Stimulated activated naive CD8-positive, alpha-beta T cell treated with anti-CD3 and anti-CD28 coated beads, Interleukin-15, Interleukin-2, amounts not matched to agents 100 U/mL and 50 U/mL, for 24 hours (primary cell): Measurements from ENCODE around the gene DTX2.
"Not testable (repeated sequence)": the region's sequence is repeated elsewhere in the genome, so short reads cannot be mapped to it uniquely, and the experiment has no call there.

Experiments used
- ATAC-seq: fragments of 150-1000 bp; cut with Tn5 transposase; one replicate; pipeline ENCODE4 v1.10.0; 2021
- DNase-seq: peaks from one replicate; pipeline ENCODE4 v3.0.0; 2021

DTX2 gene

DNA sequence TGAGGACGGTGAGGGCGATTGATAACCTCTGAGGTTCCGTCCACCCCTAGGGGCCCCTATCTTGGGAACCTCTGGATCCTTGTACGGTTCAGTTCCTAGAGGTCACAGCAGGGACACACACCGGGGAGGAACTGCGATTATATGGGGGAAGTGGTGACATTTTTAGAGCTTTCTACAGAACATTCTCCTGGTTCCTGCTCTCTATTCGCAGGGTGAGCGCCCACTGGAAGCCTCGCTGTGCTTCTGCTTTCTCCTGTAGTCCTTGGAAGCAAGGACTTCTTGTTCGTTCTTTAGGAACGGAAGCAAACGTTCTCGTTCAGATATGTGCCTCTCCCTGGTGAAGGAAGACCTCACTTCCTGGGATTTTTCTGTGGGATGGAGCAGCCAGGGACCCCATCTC lies 26.5 kb downstream of the DTX2 start:
- not testable (repeated sequence) for DNase-seq, ATAC-seq

DNA sequence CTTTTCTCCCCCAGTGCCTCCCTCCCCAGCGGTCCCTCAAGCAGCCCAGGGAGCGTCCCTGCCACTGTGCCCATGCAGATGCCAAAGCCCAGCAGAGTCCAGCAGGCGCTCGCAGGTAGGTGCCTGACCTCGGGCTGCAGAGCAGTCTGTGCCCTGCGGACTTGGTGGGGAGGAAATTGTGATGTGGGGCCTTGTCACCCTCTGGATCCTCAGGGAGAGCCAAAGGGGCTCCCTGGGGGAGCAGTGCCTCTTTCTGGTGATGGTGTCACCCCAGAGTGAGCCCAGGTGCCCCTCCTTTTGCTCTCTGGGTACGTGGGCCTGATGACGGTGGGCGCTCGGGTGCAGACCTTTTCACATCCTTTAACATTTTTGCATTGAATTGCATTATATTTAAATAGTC lies 30.6 kb downstream of the DTX2 start:
- not testable (repeated sequence) for ATAC-seq, DNase-seq

DNA sequence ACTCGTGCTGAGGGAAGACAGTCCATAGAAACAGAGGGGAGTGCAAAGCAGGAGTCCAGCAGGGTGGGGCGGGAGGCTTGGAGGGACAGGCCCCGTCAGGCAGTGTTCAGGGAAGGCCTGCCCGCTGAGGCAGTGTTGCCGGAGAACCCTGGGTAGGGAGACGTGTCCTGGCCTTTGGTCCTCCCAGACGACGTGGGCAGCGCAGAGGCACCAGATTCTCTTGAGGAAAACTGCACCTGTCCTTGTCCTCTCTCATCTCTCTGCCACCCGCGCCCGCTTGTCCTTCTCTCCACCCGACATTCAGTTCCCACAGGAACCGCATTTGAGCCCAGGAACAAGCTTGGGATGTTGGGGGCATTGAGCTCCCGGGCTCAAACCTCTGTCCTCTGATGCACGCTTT lies 34.2 kb downstream of the DTX2 start:
- DNase-seq, ATAC-seq: not testable (repeated sequence)

DNA sequence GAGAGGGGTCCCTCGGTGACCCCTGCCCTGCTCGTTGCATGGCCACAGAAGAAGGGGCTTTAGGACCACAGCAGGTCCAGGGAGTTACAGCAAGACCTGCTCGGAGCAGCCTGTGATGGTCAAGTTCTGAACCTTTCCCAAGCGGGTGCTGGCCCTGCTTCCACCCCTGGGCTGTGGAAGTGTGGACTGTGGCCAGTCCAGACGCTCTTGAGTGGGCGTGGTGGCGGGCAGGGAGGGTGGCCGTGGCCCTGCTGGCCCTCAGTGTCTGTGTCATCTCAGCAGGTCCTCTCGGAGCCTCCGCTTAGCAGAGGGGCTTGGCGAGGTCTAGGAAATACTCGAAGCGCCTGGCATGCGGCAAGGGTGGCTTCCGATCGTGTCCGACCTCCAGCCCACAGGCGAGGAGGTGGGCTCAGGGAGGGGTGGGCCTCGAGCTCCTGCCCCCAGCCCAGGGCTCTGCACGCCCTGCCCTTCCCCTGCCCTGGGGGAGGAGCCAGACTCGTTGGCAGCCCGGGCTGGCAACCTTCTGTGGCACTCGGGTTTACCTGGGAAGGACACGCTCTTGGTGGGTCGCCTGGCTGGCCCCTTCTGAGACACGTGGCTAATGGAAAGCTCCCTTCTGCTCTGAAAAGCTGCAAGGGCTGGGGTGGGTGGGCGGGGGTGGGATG lies 36.5 kb downstream of the DTX2 start:
- not testable (repeated sequence) for DNase-seq, ATAC-seq

DNA sequence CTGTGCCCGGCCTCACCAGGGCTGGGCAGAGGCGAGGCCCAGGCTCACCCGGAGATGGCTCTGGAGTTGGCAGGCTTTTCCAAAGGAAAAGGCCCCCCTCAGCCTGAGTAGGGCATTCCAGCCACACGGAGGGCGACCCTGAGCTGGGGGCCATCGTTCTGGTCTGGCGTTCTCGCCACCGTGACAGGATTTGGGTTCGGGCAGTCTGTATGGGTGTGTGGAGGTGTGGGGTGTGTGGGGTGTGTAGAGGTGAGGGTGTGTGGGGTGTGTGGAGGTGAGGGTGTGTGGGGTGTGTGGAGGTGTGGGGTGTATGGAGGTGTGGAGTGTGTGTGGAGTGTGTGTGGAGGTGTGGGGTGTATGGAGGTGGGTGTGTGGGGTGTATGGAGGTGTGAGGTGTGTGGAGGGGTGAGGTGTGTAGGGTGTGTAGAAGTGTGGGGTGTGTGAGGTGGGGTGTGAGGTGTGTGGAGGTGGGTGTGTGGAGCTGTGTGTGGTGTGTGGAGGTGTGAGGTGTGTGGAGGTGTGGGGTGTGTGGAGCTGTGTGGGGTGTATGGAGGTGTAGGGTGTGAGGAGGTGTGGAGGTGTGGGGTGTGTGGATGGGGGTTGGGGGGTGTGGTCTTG lies 37.2 kb downstream of the DTX2 start:
- not testable (repeated sequence) for ATAC-seq, DNase-seq

DNA sequence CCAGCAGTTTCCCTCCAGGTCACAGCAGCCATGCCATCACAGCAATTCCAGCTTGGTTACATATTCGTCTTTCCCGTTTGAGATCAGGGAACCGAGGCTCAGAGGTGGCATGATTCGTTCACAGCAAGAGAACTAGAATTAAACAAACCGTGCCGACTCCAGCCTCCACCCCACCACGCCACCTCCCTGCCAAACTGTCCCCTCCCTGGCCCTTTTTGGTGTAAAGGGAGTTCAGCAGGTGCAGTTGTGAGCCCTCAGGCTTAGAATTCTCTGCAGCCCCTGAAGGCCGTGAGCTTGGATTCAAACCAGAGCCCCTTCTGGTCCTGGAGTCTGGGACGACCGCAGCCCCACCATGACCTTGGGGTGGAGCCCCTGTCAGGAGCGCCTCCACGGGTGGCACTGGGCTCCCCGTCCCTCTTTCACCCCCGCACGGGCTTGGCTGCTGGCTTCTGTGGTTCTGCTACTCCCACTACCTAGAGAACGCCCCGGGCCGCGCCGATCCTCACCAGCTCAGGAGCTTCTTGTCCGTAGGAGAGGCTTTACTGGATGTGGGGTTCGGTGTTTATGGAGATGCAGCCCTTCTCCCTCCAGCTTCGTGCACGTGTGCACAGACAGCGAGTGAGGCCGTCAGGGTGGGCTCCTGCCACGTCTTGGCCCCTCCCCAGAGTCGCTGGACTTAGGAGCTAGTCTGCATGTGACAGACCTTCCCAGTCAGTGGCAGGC lies 37.9 kb downstream of the DTX2 start:
- DNase-seq, ATAC-seq: not testable (repeated sequence)

DNA sequence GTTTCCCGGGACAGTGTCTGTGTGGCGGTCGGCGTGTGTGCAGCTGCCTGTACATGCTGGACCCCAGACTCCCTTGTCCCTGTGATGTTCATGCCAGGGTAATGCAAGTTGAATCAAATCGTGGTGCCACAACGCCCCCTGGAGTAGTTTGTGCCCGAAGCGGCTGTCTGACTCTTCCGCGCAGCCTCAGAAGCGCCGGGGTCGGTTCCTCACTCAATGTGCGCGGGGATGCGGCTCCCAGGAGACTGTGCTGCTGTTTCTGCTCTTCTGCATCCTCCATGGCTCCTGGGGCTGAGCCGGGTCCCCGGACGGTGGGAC lies 38.4 kb downstream of the DTX2 start:
- peak; percentile 33 for ATAC-seq

DNA sequence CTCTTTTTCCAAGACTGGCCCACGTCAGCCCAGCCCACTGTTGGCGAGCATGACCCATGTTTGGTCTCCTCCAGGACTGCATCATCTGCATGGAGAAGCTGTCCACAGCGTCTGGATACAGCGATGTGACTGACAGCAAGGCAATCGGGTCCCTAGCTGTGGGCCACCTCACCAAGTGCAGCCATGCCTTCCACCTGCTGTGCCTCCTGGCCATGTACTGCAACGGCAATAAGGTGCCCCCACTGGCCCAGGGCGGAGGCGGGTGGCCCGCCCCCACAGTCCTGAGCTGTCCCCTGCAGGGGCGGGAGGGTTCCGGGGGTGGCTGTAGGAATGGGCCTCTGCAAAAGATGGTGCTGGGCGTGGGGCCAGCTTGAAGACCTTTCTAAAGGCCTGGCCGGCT lies 40.7 kb downstream of the DTX2 start:
- not testable (repeated sequence) for ATAC-seq, DNase-seq

More for the DNA sequence above, 38.4 kb downstream of the DTX2 start:
- not testable (repeated sequence) for DNase-seq

DNA sequence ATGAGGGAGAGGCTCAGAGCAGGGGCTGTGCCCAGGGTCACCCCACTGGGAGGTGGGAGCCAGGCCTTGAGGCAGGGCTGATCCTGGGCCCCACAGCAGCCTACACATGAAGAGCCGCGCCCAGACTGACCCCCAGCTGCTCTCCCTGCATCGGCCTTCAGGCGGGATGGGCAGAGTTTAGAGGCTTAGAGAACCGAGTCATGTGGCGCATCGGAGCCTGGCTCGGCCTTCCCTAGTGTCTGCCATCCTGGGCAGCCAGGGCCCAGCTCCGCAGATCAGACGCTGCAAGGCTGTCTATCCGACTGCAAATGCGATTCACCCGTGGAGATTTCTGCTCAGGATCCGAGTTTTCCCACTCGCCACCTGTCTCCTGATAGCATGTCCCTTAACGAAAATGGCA lies 41.3 kb downstream of the DTX2 start:
- DNase-seq, ATAC-seq: not testable (repeated sequence)

DNA sequence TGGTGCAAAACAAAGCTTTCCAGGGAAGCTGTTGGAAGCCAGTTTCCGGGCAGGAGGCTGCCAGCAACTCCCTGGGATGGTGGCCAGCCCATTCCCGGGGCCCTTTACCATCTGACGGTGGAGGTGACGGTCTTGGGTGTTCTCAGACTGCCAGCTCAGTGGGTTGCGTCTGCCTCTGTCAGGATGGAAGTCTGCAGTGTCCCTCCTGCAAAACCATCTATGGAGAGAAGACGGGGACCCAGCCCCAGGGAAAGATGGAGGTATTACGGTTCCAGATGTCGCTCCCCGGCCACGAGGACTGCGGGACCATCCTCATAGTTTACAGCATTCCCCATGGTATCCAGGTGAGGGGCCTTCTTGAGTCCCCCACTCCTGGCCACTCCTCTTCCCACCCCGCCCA lies 41.7 kb downstream of the DTX2 start:
- not testable (repeated sequence) for DNase-seq, ATAC-seq

DNA sequence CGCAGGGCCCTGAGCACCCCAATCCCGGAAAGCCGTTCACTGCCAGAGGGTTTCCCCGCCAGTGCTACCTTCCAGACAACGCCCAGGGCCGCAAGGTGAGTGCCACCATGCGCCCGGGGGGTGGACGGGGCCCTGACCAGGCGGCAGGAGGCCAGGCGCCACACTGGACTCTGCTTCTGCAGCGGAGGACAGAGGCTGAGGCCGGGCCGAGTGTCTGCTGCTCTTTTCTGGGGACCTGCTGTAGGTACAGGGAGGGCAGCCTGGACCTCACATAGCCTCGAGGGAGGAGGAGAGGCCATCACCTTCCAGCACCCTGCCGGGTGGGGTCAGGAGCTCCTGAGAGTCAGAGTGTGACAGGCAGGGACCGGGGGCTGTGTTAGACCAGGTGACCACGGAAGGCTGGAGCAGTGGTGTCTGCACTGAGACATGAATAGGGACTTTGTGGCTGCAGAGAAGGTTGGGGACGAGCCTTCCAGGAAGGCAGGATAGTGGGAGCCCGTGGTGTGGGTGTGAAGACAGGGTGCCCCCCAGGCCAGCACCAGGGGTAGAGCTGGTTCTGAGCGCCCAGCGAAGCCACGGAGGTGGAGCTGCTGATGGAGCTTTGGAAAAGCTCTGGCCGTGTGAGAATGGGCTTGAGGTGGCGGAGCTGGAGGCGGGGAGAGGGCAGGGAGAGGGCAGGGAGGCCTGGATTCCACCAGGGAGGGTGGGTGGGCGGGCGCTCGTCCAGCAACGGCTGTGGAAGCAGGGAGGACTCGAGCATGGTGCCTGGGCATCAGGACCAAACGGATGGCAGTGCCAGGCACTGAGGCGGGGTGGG lies 43.0 kb downstream of the DTX2 start:
- DNase-seq, ATAC-seq: not testable (repeated sequence)

DNA sequence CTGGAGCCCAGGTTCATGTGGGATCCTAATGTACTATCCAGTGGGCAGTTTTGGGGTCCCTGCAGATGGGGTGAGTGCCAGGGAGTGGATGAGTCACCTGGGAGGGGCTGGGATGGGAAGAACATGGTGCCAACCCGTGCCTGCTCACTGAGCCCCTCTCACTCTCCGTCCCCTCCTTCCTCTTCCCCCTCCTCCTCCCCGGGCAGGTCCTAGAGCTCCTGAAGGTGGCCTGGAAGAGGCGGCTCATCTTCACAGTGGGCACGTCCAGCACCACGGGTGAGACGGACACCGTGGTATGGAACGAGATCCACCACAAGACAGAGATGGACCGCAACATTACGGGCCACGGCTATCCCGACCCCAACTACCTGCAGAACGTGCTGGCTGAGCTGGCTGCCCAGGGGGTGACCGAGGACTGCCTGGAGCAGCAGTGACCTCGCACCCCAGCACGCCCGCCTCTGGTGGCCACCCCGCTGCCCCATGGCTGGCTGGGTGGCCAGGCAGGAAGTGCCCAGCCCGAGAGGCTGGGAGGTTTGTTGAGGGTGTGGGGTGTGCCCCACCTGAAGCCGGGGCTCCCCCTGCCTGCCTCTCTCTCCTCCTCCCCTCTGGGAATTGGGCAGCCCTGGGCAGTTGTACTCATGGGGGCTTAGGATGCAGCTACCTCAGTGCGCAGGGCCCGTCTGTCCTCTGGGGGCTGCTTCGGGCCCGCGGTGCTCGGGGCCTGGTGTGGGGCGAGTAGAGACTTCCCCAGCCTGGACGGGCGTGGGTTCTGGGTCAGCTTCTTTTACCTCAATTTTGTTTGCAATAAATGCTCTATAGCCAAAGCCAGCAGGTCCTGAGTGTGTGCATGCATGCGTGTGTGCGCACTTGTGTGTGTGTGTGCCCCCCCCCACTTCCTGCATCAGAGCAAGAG lies 43.9 kb downstream of the DTX2 start:
- no peak for DNase-seq
- no peak for ATAC-seq

DNA sequence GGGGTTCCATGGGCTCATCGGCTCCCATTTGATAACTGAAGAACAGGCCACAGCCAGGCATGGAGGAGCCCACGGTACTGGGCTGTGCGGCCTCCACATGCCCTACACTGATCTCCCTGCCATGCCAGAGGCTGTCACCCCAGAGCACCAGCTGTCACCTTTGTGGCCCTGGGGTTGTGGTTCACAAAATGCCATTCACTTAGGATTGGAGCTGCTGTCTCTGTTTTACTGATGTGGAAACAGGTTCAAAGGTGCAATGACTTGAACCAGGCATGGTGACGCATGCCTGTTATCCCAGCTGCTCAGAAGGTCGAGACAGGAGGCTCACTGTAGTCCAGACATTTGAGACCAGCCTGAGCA lies 44.6 kb downstream of the DTX2 start:
- ATAC-seq, result no peak
- DNase-seq, result no peak

DNA sequence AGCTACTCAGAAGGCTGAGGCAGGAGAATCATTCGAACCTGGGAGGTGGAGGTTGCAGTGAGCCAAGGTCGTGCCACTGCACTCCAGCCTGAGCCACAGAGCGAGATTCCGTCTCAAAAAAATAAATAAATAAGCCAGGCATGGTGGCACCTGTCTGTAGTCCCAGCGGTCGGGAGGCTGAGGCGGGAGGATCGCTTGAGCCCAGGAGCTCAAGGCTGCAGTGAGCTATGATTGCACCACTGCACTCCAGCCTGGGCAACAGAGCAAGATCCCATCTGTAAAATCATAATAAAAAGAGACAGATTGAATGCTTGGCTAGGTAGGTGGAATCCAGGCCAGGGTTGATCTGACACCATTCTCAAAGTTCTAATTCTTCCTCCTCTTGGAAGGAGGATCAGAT lies 45.1 kb downstream of the DTX2 start:
- not testable (repeated sequence) for DNase-seq, ATAC-seq

DNA sequence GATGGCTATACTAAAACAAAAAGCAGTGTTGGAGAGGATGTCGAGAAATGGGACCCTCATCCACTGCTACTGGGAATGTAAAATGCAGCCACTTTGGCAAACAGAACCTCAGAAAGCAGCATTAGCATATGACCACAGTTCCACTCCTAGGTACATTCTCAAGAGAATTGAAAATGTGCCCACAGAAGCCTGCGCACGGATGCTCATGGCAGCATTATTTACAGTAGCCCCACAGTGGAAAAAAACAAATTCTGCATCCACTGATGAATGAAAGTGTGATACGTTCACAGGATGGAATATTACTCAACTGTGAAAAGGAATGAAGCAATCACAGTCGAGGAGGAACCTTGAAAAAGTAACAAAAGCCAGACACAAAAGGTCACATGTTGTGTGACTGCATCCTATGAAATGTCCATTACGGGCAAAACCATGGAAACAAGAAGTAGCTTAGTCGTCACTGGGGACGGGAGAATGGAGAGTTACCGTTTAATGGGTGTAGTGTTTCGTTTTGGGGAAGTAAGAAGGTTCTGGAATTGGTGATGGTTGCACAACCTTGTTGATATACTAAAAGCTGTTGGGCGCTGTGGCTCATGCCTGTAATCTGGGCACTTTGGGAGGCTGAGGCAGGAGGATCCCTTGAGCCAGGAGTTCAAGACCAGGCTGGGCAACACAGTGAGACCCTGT lies 46.4 kb downstream of the DTX2 start:
- DNase-seq, result no peak
- no peak for ATAC-seq

DNA sequence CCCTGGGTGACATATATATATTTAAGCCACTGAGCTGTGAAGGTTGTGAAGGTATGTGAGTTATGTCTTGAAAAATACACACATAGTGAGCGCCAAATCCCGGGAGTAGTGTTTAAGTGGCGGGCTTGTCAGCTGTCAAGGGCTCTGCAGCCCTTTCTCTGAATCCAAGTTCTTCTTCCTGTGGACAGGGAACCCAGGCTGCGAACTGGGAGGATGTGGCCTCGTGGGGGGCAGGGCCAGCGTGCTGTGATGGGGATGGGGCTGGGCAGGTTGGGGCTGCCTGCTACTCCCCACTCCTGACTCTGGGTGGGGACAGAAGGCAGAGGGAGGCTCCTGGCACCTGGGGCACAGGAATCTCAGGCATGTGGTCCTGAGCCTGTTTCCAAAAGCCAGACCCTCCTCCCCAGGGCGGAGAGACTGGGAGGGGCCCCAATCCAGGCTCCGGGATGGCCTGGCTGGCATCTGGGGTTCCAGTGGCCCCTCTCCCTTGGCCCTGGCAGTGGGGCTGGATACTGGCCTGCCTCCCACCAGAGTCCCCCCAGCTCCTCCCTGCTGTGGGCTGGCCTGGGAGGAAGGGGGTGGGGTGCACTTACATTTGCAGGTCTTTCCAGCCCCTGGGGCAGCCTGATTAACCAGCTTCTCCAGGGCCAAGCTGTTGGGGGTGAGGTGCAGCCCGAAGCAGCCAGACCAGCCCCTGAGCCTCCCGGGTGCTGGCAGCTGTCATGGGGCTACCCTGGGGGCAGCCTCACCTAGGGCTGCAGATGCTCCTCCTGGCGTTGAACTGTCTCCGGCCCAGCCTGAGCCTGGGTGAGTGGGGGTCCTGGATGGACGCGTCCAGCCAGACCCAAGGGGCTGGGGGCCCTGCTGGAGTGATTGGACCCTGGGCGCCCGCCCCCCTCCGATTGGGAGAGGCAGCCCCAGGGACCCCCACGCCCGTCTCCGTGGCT lies 48.7 kb downstream of the DTX2 start, which contains the start of gene UPK3B:
TSS of gene UPK3B (plus strand) at position 622 of the 947 bp plus-strand sequence. CDS start at position 723, 101 bp downstream.
- ATAC-seq (no peak), DNase-seq (no peak)

DNA sequence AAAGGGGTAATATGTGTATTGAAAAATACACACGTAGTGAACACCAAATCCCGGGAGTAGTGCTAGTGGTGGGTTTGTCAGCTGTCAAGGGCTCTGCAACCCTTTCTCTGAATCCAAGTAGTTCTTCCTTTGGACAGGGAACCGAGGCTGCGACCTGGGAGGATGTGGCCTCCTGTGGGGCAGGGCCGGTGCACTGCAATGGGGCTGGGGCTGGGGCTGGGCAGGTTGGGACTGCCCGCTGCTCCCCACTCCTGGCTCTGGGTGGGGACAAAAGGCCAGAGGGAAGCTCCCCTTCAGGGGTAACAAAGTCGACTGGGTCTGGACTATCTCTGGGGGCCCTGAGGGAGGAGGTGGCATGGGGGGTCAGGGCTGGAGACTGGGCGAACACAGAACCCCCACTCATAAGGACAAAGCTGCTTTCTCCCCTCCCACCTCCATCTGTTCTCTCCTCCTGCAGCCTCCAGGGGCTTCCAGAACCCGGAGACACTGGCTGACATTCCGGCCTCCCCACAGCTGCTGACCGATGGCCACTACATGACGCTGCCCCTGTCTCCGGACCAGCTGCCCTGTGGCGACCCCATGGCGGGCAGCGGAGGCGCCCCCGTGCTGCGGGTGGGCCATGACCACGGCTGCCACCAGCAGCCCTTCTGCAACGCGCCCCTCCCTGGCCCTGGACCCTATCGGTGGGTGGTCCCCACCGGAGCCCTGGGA lies 49.8 kb downstream of the DTX2 start:
- not testable (repeated sequence) for ATAC-seq, DNase-seq
